Keratinocyte (primary cell): Measurements from ENCODE around the gene CNIH1. TPM values are rescaled to one million over a fixed set of nuclear protein-coding genes. Genes with fewer than 3 reads are reported as not detected.
A peak's percentile ranks its signal among the peaks of the same experiment; 100 is the strongest.

Source experiments
- DNase-seq: peaks from one replicate; pipeline ENCODE4 v3.0.0-alpha.2; 2011; ENCODE audit warnings: low read depth, missing footprints, low spot score
- FAIRE-seq: peaks from 2 replicates; lab custom pipeline; 2011; peaks lifted over from hg19 to GRCh38; lab: Jason Lieb, UNC
- H2AFZ ChIP-seq: 2 replicates; pipeline ENCODE4 v1.6.0; 2012; ENCODE audit warnings: low read length, control low read depth, inconsistent platforms; ENCODE audit not compliant: control insufficient read depth
- H3K27ac ChIP-seq: 2 replicates; pipeline ENCODE4 v1.5.1; 2011; ENCODE audit warnings: low read length; ENCODE audit not compliant: control insufficient read depth, insufficient read depth
- H3K27me3 ChIP-seq: 3 replicates; pipeline ENCODE4 v1.6.0; 2011; ENCODE audit warnings: low read length; ENCODE audit not compliant: control insufficient read depth, insufficient read depth; ENCODE audit errors: extremely low read depth
- H3K36me3 ChIP-seq, 2 experiments: 2 replicates in 1 of 2; 3 replicates in 1 of 2; pipeline ENCODE4 v1.5.1; 2011; ENCODE audit warnings: low read length in 2 of 2, mild to moderate bottlenecking in 1 of 2; ENCODE audit not compliant: control insufficient read depth in 2 of 2, insufficient read depth in 2 of 2; ENCODE audit errors: extremely low read depth in 1 of 2
- H3K4me1 ChIP-seq: 3 replicates; pipeline ENCODE4 v1.5.1; 2011; ENCODE audit warnings: low read length; ENCODE audit not compliant: control insufficient read depth, insufficient read depth; ENCODE audit errors: extremely low read depth
- H3K4me2 ChIP-seq: 3 replicates; pipeline ENCODE4 v1.6.0; 2011; ENCODE audit warnings: low read depth, low read length; ENCODE audit not compliant: control insufficient read depth, insufficient read depth; ENCODE audit errors: extremely low read depth
- H3K4me3 ChIP-seq, 3 experiments: fragments of 200-600 bp in 1 of 3; sonication (generic) in 1 of 3; 2 replicates in 2 of 3; 3 replicates in 1 of 3; pipeline ENCODE4 v1.5.1; 2011 to 2016; ENCODE audit warnings: low read length in 3 of 3, mild to moderate bottlenecking in 3 of 3, control low read depth in 2 of 3, inconsistent platforms in 1 of 3, low read depth in 1 of 3, mixed read lengths in 1 of 3, mixed run types in 1 of 3, moderate library complexity in 1 of 3; ENCODE audit not compliant: control insufficient read depth in 2 of 3, insufficient read depth in 2 of 3; ENCODE audit errors: extremely low read depth in 1 of 3
- H3K79me2 ChIP-seq: 2 replicates; pipeline ENCODE4 v1.6.0; 2012; ENCODE audit warnings: low read length; ENCODE audit not compliant: control insufficient read depth, insufficient read depth
- H3K9ac ChIP-seq: 3 replicates; pipeline ENCODE4 v1.6.0; 2011; ENCODE audit warnings: low read length; ENCODE audit not compliant: control insufficient read depth, insufficient read depth; ENCODE audit errors: extremely low read depth
- H3K9me1 ChIP-seq: 3 replicates; pipeline ENCODE4 v1.6.0; 2011; ENCODE audit warnings: low read length; ENCODE audit not compliant: control insufficient read depth, insufficient read depth; ENCODE audit errors: extremely low read depth
- H3K9me3 ChIP-seq: 2 replicates; pipeline ENCODE4 v1.5.1; 2012; ENCODE audit warnings: low read depth, low read length; ENCODE audit not compliant: control insufficient read depth
- H4K20me1 ChIP-seq: 3 replicates; pipeline ENCODE4 v1.6.0; 2011; ENCODE audit warnings: low read length; ENCODE audit not compliant: control insufficient read depth, insufficient read depth; ENCODE audit errors: extremely low read depth
- EZH2 ChIP-seq: IDR thresholded peaks from one replicate; pipeline ENCODE4 v1.6.1; 2012; ENCODE audit warnings: inconsistent platforms, mild to moderate bottlenecking, low read length, moderate library complexity
- dilution Hi-C: fragments of 300-500 bp; cut with MboI; formaldehyde crosslinking; loops from one replicate; pipeline ENCODE4 v1.7.0; 2020; ENCODE audit warnings: low sequenced_read_pairs; ENCODE audit not compliant: extremely low pct_ligation_motif_present
- polyA plus RNA-seq, 5 experiments: library from polyadenylated mRNA; depleted of rRNA in 3 of 5; stranded (reverse) in 3 of 5; stranded (forward) in 1 of 5; unstranded in 1 of 5; fragments of >200 nt; gene quantifications; 1 replicate in 1 of 5; 2 replicates in 3 of 5; 3 replicates in 1 of 5; pipeline versions ENCODE4 v1.2.1 to v1.2.3, GENCODE V29; 2011 to 2012; ENCODE audit warnings: missing spikeins in 2 of 5, low read depth in 1 of 5, low replicate concordance in 1 of 5
- TF ChIP-seq, protein P1 (sequence below), 3 experiments: IDR thresholded peaks in 1 of 3; conservative IDR thresholded peaks in 1 of 3; optimal IDR thresholded peaks in 1 of 3; 2 replicates in 2 of 3; 3 replicates in 1 of 3; pipeline versions ENCODE3 to v1.5.1; 2011; ENCODE audit warnings: low read length in 3 of 3, mild to moderate bottlenecking in 3 of 3, moderate library complexity in 2 of 3, control low read depth in 1 of 3, inconsistent platforms in 1 of 3; ENCODE audit not compliant: insufficient read depth in 2 of 3; ENCODE audit errors: extremely low read depth in 1 of 3

The CNIH1 gene
- polyA plus RNA-seq, 1 donor (not counting 4 experiments of a cell fraction or from before 2014, with no cell fraction given), result 322 TPM

DNA sequence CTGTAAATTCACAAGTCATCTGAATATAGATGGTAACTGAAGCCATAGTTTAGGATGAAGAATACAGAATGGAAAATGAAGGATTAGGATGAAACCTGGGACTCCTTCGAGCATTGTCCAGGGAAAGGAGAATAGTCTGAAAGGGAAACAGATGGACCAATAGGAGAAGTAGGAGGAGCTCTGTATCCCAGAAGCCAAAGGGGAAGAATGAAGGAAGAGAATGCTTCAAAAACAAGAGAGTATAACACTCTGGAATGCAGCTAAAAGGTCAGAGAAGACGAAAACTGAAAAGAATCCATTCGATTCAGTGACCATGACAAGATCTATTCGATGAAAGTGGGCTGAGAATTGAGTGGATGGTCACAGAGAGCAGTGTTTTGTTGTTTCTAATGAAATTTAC lies 46.6 kb upstream of the CNIH1 start:
- TF ChIP-seq, protein P1, sequence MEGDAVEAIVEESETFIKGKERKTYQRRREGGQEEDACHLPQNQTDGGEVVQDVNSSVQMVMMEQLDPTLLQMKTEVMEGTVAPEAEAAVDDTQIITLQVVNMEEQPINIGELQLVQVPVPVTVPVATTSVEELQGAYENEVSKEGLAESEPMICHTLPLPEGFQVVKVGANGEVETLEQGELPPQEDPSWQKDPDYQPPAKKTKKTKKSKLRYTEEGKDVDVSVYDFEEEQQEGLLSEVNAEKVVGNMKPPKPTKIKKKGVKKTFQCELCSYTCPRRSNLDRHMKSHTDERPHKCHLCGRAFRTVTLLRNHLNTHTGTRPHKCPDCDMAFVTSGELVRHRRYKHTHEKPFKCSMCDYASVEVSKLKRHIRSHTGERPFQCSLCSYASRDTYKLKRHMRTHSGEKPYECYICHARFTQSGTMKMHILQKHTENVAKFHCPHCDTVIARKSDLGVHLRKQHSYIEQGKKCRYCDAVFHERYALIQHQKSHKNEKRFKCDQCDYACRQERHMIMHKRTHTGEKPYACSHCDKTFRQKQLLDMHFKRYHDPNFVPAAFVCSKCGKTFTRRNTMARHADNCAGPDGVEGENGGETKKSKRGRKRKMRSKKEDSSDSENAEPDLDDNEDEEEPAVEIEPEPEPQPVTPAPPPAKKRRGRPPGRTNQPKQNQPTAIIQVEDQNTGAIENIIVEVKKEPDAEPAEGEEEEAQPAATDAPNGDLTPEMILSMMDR (optimal IDR thresholded peaks at IDR 0.05 in 1 of 3, IDR thresholded peaks at IDR 0.05 in 1 of 3, conservative IDR thresholded peaks at IDR 0.05 in 1 of 3; ENCODE audit: extremely low read depth in 1 of 3, insufficient read depth in 2 of 3, low read length in 3 of 3), result no peak
- TF ChIP-seq EZH2, result no peak
- peak; percentile 67 for FAIRE-seq
- H3K4me2 ChIP-seq, result peak overlapping the region; percentile 95
- peak overlapping the region; percentile 94 for H3K27ac ChIP-seq
- dilution Hi-C loops, result no loop called here
- H2AFZ ChIP-seq, result no peak overlapping the region
- H3K9me3 ChIP-seq, result no peaks in the 10 kb centered on the region
- no peaks in the 10 kb centered on the region for H3K9me1 ChIP-seq
- H4K20me1 ChIP-seq, result no peaks in the 10 kb centered on the region
- H3K4me1 ChIP-seq, result peaks cover 22% of the 10 kb centered on the region
- peak overlapping the region; percentile 65 to 97 (median 68) for H3K4me3 ChIP-seq
- no peak for DNase-seq
- no peaks in the 10 kb centered on the region for H3K27me3 ChIP-seq
- peaks cover 0 to 2% of the 10 kb centered on the region in 2 experiments for H3K36me3 ChIP-seq
- H3K9ac ChIP-seq, result peak overlapping the region; percentile 97
- peaks cover 53% of the 10 kb centered on the region for H3K79me2 ChIP-seq

- Histone ChIP-seq H3K4me2 (peak overlapping the region; percentile 23), H3K9me3 (no peaks in the 10 kb centered on the region), H3K9ac (no peak overlapping the region), H4K20me1 (no peaks in the 10 kb centered on the region), H3K36me3 (peaks cover 0 to 2% of the 10 kb centered on the region in 2 experiments), H3K4me1 (peaks cover 30% of the 10 kb centered on the region), H3K27ac (no peak overlapping the region), H3K9me1 (no peaks in the 10 kb centered on the region), H2AFZ (no peak overlapping the region), H3K4me3 (no peak overlapping the region), H3K79me2 (peaks cover 53% of the 10 kb centered on the region), H3K27me3 (no peaks in the 10 kb centered on the region)
- DNase-seq (no peak), FAIRE-seq (no peak)
- dilution Hi-C loops, result no loop called here
- TF ChIP-seq, protein P1 (optimal IDR thresholded peaks at IDR 0.05 in 1 of 3, IDR thresholded peaks at IDR 0.05 in 1 of 3, conservative IDR thresholded peaks at IDR 0.05 in 1 of 3; ENCODE audit: extremely low read depth in 1 of 3, insufficient read depth in 2 of 3, low read length in 3 of 3), result no peak
- TF ChIP-seq EZH2, result no peak
Observed at GRCh38 chr14:54486685-54487084, 45.5 kb upstream of the CNIH1 start.
